Right atrium auricular region (tissue), 2 donors: ENCODE data around the gene TTC31. TPM values are rescaled to one million over a fixed set of nuclear protein-coding genes. Genes with fewer than 3 reads are reported as not detected.
A peak's percentile ranks its signal among the peaks of the same experiment; 100 is the strongest.

Experiments
- DNase-seq: peaks from one replicate; pipeline ENCODE4 v3.0.0-alpha.2; 2019; ENCODE audit warnings: low spot score
- H3K27ac ChIP-seq, 2 donors: fragments of 200-600 bp; sonication (generic); 1 replicate in 1 of 2; 2 replicates in 1 of 2; pipeline ENCODE4 v1.5.1; 2016 to 2019
- H3K27me3 ChIP-seq, 2 donors: fragments of 200-600 bp; sonication (generic); one replicate each; pipeline versions ENCODE4 v1.5.1 to v1.6.0; 2017 to 2019
- H3K36me3 ChIP-seq: fragments of 200-600 bp; sonication (generic); one replicate; pipeline ENCODE4 v1.5.1; 2016
- H3K4me1 ChIP-seq, 2 donors: fragments of 200-600 bp; sonication (generic); one replicate each; pipeline versions ENCODE4 v1.5.1 to v1.6.0; 2017 to 2019
- H3K4me3 ChIP-seq, 2 donors: fragments of 200-600 bp; sonication (generic); 1 replicate in 1 of 2; 2 replicates in 1 of 2; pipeline ENCODE4 v1.5.1; 2017 to 2019; ENCODE audit warnings: mild to moderate bottlenecking in 1 of 2, moderate library complexity in 1 of 2
- H3K9me3 ChIP-seq, 2 donors: fragments of 200-600 bp; sonication (generic); one replicate each; pipeline ENCODE4 v1.5.1; 2019
- total RNA-seq, 2 donors: library from RNA; depleted of rRNA; stranded (reverse); fragments of >200 nt; gene quantifications; one replicate each; pipeline ENCODE4 v1.1.0, GENCODE V29; 2016
- TF ChIP-seq, protein P1 (sequence below), 2 donors: fragments of 200-600 bp; sonication (generic); IDR thresholded peaks; one replicate each; pipeline ENCODE4 v1.5.1; 2019; ENCODE audit warnings: antibody characterized with exemption in 2 of 2

The TTC31 gene
- total RNA-seq, 2 donors from 2014 or later, result 9.1 to 9.6 TPM

DNA sequence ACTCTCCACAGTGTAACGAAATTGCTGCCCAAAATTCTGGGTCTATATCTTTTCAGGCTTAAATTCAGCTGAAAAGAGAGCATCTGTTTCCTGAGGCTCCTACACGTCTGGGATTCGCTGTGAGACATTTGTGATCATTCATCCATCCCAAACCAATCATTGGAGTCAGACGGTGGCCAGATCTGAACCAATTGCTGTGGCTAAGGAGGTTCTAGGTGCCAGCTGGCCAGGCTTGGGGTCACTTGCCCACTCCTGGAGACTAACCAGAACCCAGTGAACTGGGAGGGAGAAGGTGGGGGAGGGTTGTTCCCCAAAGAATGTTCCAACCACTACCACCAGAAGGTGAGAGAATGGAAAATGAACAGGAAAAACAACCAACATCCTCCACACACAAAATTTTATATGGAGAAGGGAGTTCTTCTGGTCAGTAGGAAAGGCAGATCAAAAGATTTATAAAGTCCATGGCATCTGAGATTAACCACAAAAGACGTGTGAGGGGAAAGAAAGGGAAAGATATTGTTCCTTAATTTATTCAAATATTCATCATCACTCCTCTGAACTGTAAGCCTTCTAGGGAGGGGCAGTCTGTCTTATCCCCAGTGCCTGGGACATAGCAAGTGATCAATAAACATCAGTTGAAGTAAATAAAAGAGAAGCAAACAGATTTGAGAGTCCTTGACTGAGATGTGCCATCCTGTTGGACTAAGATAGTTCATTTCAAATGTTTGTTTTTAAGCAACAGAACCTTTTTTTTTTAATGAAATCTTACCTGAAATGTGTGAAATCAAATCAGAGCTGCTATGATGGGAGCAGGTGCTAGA is 38.2 kb upstream of the TTC31 start:
- no peak for DNase-seq
- Histone ChIP-seq H3K4me1 (peaks cover 0 to 26% of the 10 kb centered on the region in 2 donors), H3K4me3 (no peak overlapping the region), H3K9me3 (no peaks in the 10 kb centered on the region), H3K27ac (no peak overlapping the region), H3K27me3 (no peaks in the 10 kb centered on the region), H3K36me3 (no peaks in the 10 kb centered on the region)
- TF ChIP-seq, protein P1, sequence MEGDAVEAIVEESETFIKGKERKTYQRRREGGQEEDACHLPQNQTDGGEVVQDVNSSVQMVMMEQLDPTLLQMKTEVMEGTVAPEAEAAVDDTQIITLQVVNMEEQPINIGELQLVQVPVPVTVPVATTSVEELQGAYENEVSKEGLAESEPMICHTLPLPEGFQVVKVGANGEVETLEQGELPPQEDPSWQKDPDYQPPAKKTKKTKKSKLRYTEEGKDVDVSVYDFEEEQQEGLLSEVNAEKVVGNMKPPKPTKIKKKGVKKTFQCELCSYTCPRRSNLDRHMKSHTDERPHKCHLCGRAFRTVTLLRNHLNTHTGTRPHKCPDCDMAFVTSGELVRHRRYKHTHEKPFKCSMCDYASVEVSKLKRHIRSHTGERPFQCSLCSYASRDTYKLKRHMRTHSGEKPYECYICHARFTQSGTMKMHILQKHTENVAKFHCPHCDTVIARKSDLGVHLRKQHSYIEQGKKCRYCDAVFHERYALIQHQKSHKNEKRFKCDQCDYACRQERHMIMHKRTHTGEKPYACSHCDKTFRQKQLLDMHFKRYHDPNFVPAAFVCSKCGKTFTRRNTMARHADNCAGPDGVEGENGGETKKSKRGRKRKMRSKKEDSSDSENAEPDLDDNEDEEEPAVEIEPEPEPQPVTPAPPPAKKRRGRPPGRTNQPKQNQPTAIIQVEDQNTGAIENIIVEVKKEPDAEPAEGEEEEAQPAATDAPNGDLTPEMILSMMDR (IDR thresholded peaks at IDR 0.05), result no peak

DNA sequence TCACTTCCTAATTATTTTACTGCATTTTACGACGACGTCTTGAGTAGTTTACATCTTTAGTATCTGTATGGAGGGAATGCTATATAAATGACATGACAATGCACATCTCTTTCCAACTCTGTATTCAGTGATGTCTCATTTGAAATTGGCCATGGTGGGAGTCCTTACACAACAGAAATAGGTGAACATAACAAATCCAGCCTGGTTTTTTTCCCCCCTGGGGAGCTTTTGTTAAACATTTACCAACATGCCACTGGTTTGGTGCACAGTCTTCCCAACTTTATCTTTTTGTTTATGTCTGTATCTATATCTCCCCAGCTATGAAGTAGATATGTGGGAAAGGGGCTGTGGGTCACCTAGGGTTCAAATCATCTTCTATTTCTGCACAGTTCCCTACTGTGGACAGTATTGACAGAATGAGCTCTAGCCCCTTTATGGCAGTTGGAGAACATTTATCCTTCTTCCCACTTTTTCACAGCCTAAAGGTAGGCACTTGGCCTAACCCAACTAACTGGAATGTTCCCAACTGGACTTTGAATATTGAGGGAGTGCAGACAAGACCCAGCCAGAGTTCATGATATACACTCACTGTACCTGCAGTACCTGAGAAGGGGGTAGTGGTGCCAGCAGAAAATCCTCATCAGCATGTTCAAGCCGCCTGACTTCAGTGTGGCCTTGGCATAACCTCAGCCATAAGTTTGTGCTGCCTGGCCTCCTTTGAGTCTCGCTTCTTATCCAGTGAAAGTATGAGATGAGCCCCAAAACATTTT is 35.5 kb upstream of the TTC31 start:
- Histone ChIP-seq H3K9me3 (no peaks in the 10 kb centered on the region), H3K27ac (no peak overlapping the region), H3K27me3 (no peaks in the 10 kb centered on the region), H3K4me3 (no peak overlapping the region), H3K4me1 (peaks cover 0 to under 1% of the 10 kb centered on the region in 2 donors), H3K36me3 (no peaks in the 10 kb centered on the region)
- TF ChIP-seq, protein P1 (IDR thresholded peaks at IDR 0.05), result no peak
- DNase-seq, result no peak

DNA sequence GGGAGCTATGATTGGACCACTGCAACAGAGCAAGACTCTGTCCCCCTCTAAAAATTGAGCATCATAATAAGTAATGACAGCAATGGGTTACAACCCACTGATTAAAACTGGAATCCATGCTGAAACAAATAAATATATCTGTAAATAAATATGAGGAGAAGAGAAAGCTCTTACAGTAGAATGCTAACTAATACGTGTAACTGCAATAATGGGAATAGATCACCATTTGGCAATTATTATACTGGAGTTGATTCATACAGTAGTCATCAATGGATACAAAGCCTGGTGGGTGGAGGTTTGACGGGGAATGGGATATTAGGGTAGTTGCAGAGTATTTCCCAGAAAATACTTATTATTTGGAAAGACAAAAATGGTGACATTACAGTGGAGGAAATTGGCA is 34.1 kb upstream of the TTC31 start:
- H3K9me3 ChIP-seq, result no peaks in the 10 kb centered on the region
- no peaks in the 10 kb centered on the region for H3K4me1 ChIP-seq
- H3K36me3 ChIP-seq, result no peaks in the 10 kb centered on the region
- no peak for DNase-seq
- no peaks in the 10 kb centered on the region for H3K27me3 ChIP-seq
- no peak overlapping the region for H3K27ac ChIP-seq
- no peak overlapping the region for H3K4me3 ChIP-seq
- TF ChIP-seq, protein P1 (IDR thresholded peaks at IDR 0.05), result no peak

DNA sequence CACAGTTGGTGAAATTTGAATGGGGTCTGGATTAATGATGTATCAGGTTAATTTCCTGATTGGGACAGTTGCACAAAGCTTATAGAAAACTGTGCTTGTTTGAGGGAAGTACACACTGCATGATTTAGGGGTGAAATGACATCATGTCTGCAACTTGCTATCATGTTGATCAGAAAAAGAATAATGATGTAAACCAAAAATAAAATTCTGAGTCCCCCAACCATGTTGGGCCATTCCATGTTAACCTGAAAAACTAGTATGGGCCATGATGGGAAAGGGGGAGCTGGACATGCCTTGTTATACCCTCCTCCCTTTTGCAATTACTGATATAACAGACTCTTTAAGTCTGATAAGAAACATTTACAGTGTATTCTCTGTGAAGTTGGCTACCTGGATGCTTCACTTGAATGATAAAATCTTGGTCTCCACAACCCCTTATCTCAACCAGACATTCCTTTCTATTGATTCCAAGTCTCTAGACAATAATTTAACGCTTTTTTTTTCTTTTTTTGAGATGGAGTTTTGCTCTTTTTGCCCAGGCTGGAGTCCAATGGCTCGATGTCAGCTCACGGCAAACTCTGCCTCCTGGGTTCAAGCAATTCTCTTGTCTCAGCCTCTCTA is 32.2 kb upstream of the TTC31 start:
- H3K9me3 ChIP-seq, result no peaks in the 10 kb centered on the region
- TF ChIP-seq, protein P1 (IDR thresholded peaks at IDR 0.05), result no peak
- peaks cover 0 to 11% of the 10 kb centered on the region in 2 donors for H3K4me1 ChIP-seq
- no peaks in the 10 kb centered on the region for H3K27me3 ChIP-seq
- H3K4me3 ChIP-seq, result no peak overlapping the region
- H3K27ac ChIP-seq, result no peak overlapping the region
- DNase-seq, result no peak
- H3K36me3 ChIP-seq, result no peaks in the 10 kb centered on the region

DNA sequence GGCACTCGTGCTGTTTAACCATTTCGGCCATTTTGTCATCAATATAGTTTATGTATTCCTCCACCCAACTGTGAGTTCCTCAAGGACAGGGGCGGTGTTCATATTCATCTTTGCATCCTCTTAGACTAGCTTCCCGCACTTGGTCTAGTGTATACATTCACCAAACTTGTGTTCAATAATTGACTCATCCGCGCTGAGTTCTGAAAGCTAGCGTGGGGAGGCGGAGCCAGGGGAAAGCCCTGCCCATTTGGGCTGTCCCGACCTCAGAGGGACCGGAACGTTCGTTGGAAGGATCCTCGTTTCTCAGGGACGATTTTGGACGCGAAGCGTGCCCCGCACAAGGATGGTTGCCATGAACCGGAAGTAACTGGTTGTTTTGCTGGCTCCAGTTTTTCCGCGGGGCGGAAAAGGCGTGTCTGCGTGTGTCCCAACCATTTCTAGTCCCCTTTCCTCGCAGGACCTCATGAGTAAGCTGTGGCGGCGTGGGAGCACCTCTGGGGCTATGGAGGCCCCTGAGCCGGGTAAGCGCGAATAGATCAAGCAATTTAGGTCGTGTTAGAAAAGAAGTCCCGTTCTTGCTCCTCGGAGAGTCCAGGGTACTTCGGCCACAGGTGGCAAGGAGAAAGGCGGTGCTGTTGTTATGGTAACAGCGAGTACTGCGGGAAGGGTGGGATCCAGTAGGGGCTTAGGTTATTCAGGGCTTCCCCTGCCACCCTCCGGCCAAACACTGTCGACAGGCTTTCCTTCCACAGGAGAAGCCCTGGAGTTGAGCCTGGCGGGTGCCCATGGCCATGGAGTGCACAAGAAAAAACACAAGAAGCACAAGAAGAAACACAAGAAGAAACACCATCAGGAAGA is 28.0 kb upstream of the TTC31 start, which contains the start of gene INO80B:
Gene INO80B, plus strand, starts transcription at position 434 of the 858 bp plus-strand sequence. Its CDS starts 30 bp downstream, at position 464.
- TF ChIP-seq, protein P1 (IDR thresholded peaks at IDR 0.05), result no peak

More for the DNA sequence above, 28.0 kb upstream of the TTC31 start, which contains the start of gene INO80B:
- Histone ChIP-seq H3K36me3 (no peaks in the 10 kb centered on the region), H3K27ac (peak within 1 kb of the TSS; percentile 52 to 72), H3K9me3 (no peaks in the 10 kb centered on the region), H3K4me1 (peaks cover 0 to 41% of the 10 kb centered on the region in 2 donors), H3K4me3 (peak within 1 kb of the TSS; percentile 55 to 70), H3K27me3 (no peaks in the 10 kb centered on the region)
- peak; percentile 98 for DNase-seq
